Kidney (tissue), 14 donors: ENCODE measurements around the gene INPP4A. TPM values are rescaled to one million over a fixed set of nuclear protein-coding genes. Genes with fewer than 3 reads are reported as not detected.
A peak's percentile ranks its signal among the peaks of the same experiment; 100 is the strongest.

Experiments
- DNase-seq, 5 donors: peaks; one replicate each; pipeline ENCODE4 v3.0.0-alpha.2; 2013 to 2020
- FAIRE-seq: peaks from 2 replicates; lab custom pipeline; 2012; peaks lifted over from hg19 to GRCh38; lab: Jason Lieb, UNC
- H3K27ac ChIP-seq, 2 donors: one replicate each; pipeline ENCODE4 v1.7.0; 2013; ENCODE audit warnings: low read depth in 2 of 2, low read length in 2 of 2, inconsistent platforms in 1 of 2
- H3K27me3 ChIP-seq: one replicate; pipeline ENCODE4 v1.7.1; 2013; ENCODE audit warnings: low read length, inconsistent platforms; ENCODE audit not compliant: control insufficient read depth, insufficient read depth
- H3K36me3 ChIP-seq, 3 donors: one replicate each; pipeline versions ENCODE4 v1.7.0 to v1.7.1; 2013; ENCODE audit warnings: low read length in 3 of 3, control low read depth in 1 of 3, inconsistent platforms in 1 of 3; ENCODE audit not compliant: insufficient read depth in 3 of 3, control insufficient read depth in 2 of 3
- H3K4me1 ChIP-seq, 3 donors: one replicate each; pipeline versions ENCODE4 v1.7.0 to v1.7.1; 2013; ENCODE audit warnings: low read length in 3 of 3, inconsistent platforms in 1 of 3, low read depth in 1 of 3; ENCODE audit not compliant: control insufficient read depth in 2 of 3, insufficient read depth in 2 of 3
- H3K4me3 ChIP-seq, 3 donors: one replicate each; pipeline versions ENCODE4 v1.7.0 to v1.8.1; 2013; ENCODE audit warnings: low read length in 3 of 3, control low read depth in 1 of 3, inconsistent platforms in 1 of 3
- H3K9ac ChIP-seq, 3 donors: one replicate each; pipeline versions ENCODE4 v1.7.0 to v1.7.1; 2013; ENCODE audit warnings: low read length in 3 of 3, control low read depth in 1 of 3, inconsistent platforms in 1 of 3
- H3K9me3 ChIP-seq, 3 donors: one replicate each; pipeline versions ENCODE4 v1.7.0 to v1.7.1; 2013; ENCODE audit warnings: low read length in 3 of 3, control low read depth in 1 of 3, inconsistent platforms in 1 of 3; ENCODE audit not compliant: control insufficient read depth in 2 of 3, insufficient read depth in 1 of 3
- CTCF ChIP-seq: IDR thresholded peaks from 3 replicates; pipeline ENCODE4 v1.5.1; 2012; ENCODE audit warnings: mild to moderate bottlenecking, moderate library complexity, borderline replicate concordance; ENCODE audit not compliant: insufficient read depth; ENCODE audit errors: extremely low read depth
- intact Hi-C: fragments of 100-400 bp; cut with DNase I; formaldehyde crosslinking; loops from one replicate; pipeline ENCODE4 v1.11.1; 2022
- polyA plus RNA-seq: library from polyadenylated mRNA; stranded (reverse); fragments of 350-450 nt; fragmentation: Illumina TruSeq; extraction: RNeasy Lipid Tissue Mini Kit (QIAGEN cat#74804); gene quantifications from one replicate; pipeline ENCODE4 v1.2.3, GENCODE V29; 2014; ENCODE audit warnings: low read depth, low replicate concordance; ENCODE audit not compliant: insufficient read depth
- total RNA-seq: library from RNA; stranded (reverse); fragmentation: NEBNext Ultra II Directional; extraction: Animal tissue kit (Norgen Biotek cat#: 25700); gene quantifications from one replicate; pipeline ENCODE4 v1.2.1, GENCODE V29; 2021
- donor health status: control.
- donor health status: control.
- donor health status: control.
- donor health status: control.
- donor health status: control.
- donor health status: DM: yes; HTN: yes; CAD: no.
- donor health status: Normal renal cell carcinoma (clear cell type).

Gene INPP4A
- total and polyA plus RNA-seq, 2 donors from 2014 or later = 4.1 to 27.9 TPM

GRCh38 chr2:98477036-98477435, 32.4 kb downstream of the INPP4A start:
- intact Hi-C loops = no loop called here
- Histone ChIP-seq H3K27ac (no peak overlapping the region), H3K9ac (no peak overlapping the region), H3K9me3 (no peaks in the 10 kb centered on the region), H3K4me3 (no peak overlapping the region), H3K36me3 (no peaks in the 10 kb centered on the region), H3K4me1 (peaks cover 0 to 17% (median 16%) of the 10 kb centered on the region in 3 donors), H3K27me3 (no peaks in the 10 kb centered on the region)
- FAIRE-seq (no peak), DNase-seq (no peak)
- no peak for TF ChIP-seq CTCF

- Histone ChIP-seq H3K9me3 (no peaks in the 10 kb centered on the region), H3K27me3 (no peaks in the 10 kb centered on the region), H3K4me3 (no peak overlapping the region), H3K4me1 (peaks cover 0 to 17% (median 13%) of the 10 kb centered on the region in 3 donors), H3K27ac (no peak overlapping the region), H3K36me3 (no peaks in the 10 kb centered on the region), H3K9ac (peak overlapping the region in 1 of 3 donors; percentile 7)
- intact Hi-C loops = no loop called here
- FAIRE-seq (no peak), DNase-seq (no peak)
- TF ChIP-seq CTCF = no peak
Observed at GRCh38 chr2:98477506-98477905, 32.8 kb downstream of the INPP4A start.

GRCh38 chr2:98478088-98478551, 33.5 kb downstream of the INPP4A start:
- intact Hi-C loops = no loop called here
- H3K9ac ChIP-seq = peak overlapping the region in 1 of 3 donors; percentile 7
- no peaks in the 10 kb centered on the region for H3K9me3 ChIP-seq
- no peak for TF ChIP-seq CTCF
- no peak overlapping the region for H3K4me3 ChIP-seq
- no peak for FAIRE-seq
- H3K4me1 ChIP-seq = peaks cover 0 to 17% (median 13%) of the 10 kb centered on the region in 3 donors
- DNase-seq = no peak
- H3K27me3 ChIP-seq = no peaks in the 10 kb centered on the region
- no peak overlapping the region for H3K27ac ChIP-seq
- H3K36me3 ChIP-seq = no peaks in the 10 kb centered on the region

GRCh38 chr2:98478907-98479306, 34.2 kb downstream of the INPP4A start:
- Histone ChIP-seq H3K4me1 (peaks cover 0 to 17% (median 12%) of the 10 kb centered on the region in 3 donors), H3K9me3 (no peaks in the 10 kb centered on the region), H3K27ac (no peak overlapping the region), H3K36me3 (no peaks in the 10 kb centered on the region), H3K4me3 (no peak overlapping the region), H3K27me3 (no peaks in the 10 kb centered on the region), H3K9ac (no peak overlapping the region)
- intact Hi-C loops = no loop called here
- FAIRE-seq = no peak
- no peak for DNase-seq
- no peak for TF ChIP-seq CTCF
